Measurements from ENCODE around the gene CCDC137. TPM values are rescaled to one million over a fixed set of nuclear protein-coding genes. Genes with fewer than 3 reads are reported as not detected.

The CCDC137 gene
- total and polyA plus RNA-seq, 2 donors (not counting 3 experiments of a cell fraction or from before 2014, with no cell fraction given), result 12.9 to 32.2 TPM

GRCh38 chr17:81636505-81637288 lies 29.8 kb upstream of the CCDC137 start, which contains the start of the genes NPLOC4 and TSPAN10:
NPLOC4 (minus strand) TSS chr17:81637112; CDS start chr17:81636930, 182 bp downstream.
TSPAN10 (plus strand) TSS chr17:81637196; CDS start chr17:81642413, 5,217 bp downstream.
- H3K9me3 ChIP-seq (replicated peaks; ENCODE audit: control insufficient read depth, insufficient read depth, low read length), result no peaks in the 10 kb centered on the region
- no peaks in the 10 kb centered on the region for H3K27me3 ChIP-seq (ENCODE audit: control insufficient read depth in 2 of 2, insufficient read depth in 2 of 2, low read length in 2 of 2)
- H4K20me1 ChIP-seq (replicated peaks; ENCODE audit: control insufficient read depth, extremely low read depth, insufficient read depth, low read length), result peaks cover 6% of the 10 kb centered on the region
- H3K4me3 ChIP-seq (replicated peaks in 1 of 3; ENCODE audit: insufficient read depth in 1 of 3, low read depth in 1 of 3, low read length in 3 of 3), result peak within 1 kb of the TSS; percentile 70 to 91 (median 84)
- BruUV-seq (replicated peaks), result TSS peak; percentile 36
- H3K27ac ChIP-seq (ENCODE audit: insufficient read depth, low read depth, low read length), result peak within 1 kb of the TSS; percentile 75
- H3K79me2 ChIP-seq (ENCODE audit: control insufficient read depth, insufficient read depth, low read length), result peaks cover 47% of the 10 kb centered on the region
- intact Hi-C loops (cut with micrococcal nuclease), result loop anchor here (2.0 kb wide), 1 partner anchor 30 kb away; the partner anchor contains the start of genes CCDC137 and OXLD1
- ChIA-PET POLR2A (interaction anchor here (0.9 kb wide), 1 partner anchor 20 kb away, joined by 4 read pairs; the partner anchor contains the start of gene PDE6G), CTCF (interaction anchor here (1.0 to 1.1 kb wide), 2 partner anchors 11 to 29 kb away, joined by 3 to 4 read pairs; no protein-coding TSS in a partner anchor)
- peak within 1 kb of the TSS; percentile 99 for H2AFZ ChIP-seq (ENCODE audit: low read depth, low read length)
- H3K9me1 ChIP-seq (replicated peaks; ENCODE audit: control insufficient read depth, extremely low read depth, insufficient read depth, low read length), result no peaks in the 10 kb centered on the region
- peak within 1 kb of the TSS; percentile 94 for H3K4me2 ChIP-seq (ENCODE audit: insufficient read depth, low read length)
- dilution Hi-C loops (cut with MboI; ENCODE audit: extremely low pct_ligation_motif_present, low sequenced_read_pairs), result no loop called here
- peaks cover 11% of the 10 kb centered on the region for H3K4me1 ChIP-seq (ENCODE audit: control insufficient read depth, extremely low read depth, insufficient read depth, low read length)
- peak; percentile 81 for TF ChIP-seq POLR2A (IDR thresholded peaks at IDR 0.05; ENCODE audit: low read depth, low read length)
- TF ChIP-seq EZH2 (IDR thresholded peaks at IDR 0.05; ENCODE audit: borderline replicate concordance, low read depth, low read length, severe bottlenecking), result no peak
- no peak for TF ChIP-seq CTCF (IDR thresholded peaks at IDR 0.05; ENCODE audit: extremely low read depth in 1 of 2, insufficient read depth in 1 of 2, low read depth in 1 of 2, low read length in 2 of 2)
- peak; percentile 96 for TF ChIP-seq POLR2AphosphoS5 (IDR thresholded peaks at IDR 0.05; ENCODE audit: insufficient read depth, low read depth, low read length)
- TF ChIP-seq FOS (IDR thresholded peaks at IDR 0.05; ENCODE audit: borderline replicate concordance, insufficient read depth, low read length), result no peak
- no peak for TF ChIP-seq JUN (IDR thresholded peaks at IDR 0.05; ENCODE audit: borderline replicate concordance, insufficient read depth, insufficient read length, low read depth)
- TF ChIP-seq MAX (IDR thresholded peaks at IDR 0.05; ENCODE audit: insufficient read depth, insufficient read length), result peak; percentile 15
- no peak for TF ChIP-seq GATA2 (IDR thresholded peaks at IDR 0.05; ENCODE audit: insufficient read depth, insufficient read length, low read depth, low read length)
- TF ChIP-seq MYC (IDR thresholded peaks at IDR 0.05; ENCODE audit: low read depth, low read length), result no peak
- H3K9ac ChIP-seq (replicated peaks; ENCODE audit: extremely low read depth, insufficient read depth, low read length), result peak within 1 kb of the TSS; percentile 93
- H3K36me3 ChIP-seq (ENCODE audit: control insufficient read depth in 2 of 2, extremely low read depth in 1 of 2, insufficient read depth in 2 of 2, low read length in 2 of 2), result no peaks in the 10 kb centered on the region
- FAIRE-seq, result no peak
- DNase-seq (ENCODE audit: low read depth, low spot score), result peak; percentile 80
